PC-9 (cell line): ENCODE results near the gene DENND2A.

Experiments used
- EZH2 ChIP-seq: fragments of 200-600 bp; sonication (generic); IDR thresholded peaks from 2 replicates; pipeline ENCODE4 v1.8.0; 2017; ENCODE audit warnings: antibody characterized with exemption, low read depth
- TF ChIP-seq, protein P1 (sequence below): fragments of 200-600 bp; sonication (generic); conservative IDR thresholded peaks from 2 replicates; pipeline ENCODE4 v1.6.1; 2017; ENCODE audit warnings: mixed run types, antibody characterized with exemption, mild to moderate bottlenecking, moderate library complexity

DNA sequence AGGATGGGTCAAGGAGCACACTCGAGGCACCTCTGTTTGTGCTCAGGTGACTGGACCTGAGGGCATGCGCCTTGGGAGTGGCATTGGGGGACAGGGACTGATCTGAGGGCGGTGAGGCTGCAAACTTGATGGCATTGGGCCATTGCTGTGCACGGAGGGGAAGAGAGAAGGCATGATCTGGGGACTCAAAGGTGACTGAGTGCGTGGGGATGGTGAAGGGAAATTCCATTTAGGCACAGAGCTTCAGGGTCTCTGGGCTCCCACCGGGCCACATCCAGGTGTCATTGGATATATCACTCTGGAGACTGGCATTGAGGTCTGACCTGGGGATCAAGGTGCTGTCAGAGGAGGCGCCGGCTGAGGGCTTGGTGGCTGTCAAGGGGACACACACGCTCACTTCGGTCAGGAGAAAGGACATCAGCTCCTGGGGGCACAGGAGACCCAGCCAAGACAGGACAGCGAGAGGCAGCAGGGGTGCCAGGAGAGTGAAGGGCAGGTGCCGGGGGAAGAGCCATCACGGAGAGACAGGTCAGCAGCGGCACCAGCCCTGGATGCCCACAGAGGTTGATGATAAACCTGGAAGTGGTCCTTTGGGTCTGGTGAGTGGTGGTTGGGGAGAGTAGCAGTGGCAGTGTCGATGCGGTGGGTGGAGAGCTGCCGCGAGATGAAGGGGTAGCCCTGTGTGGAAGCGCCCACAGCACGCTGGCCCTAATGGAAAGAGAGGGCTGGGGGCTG lies 37.6 kb upstream of the DENND2A start:
- TF ChIP-seq, protein P1, sequence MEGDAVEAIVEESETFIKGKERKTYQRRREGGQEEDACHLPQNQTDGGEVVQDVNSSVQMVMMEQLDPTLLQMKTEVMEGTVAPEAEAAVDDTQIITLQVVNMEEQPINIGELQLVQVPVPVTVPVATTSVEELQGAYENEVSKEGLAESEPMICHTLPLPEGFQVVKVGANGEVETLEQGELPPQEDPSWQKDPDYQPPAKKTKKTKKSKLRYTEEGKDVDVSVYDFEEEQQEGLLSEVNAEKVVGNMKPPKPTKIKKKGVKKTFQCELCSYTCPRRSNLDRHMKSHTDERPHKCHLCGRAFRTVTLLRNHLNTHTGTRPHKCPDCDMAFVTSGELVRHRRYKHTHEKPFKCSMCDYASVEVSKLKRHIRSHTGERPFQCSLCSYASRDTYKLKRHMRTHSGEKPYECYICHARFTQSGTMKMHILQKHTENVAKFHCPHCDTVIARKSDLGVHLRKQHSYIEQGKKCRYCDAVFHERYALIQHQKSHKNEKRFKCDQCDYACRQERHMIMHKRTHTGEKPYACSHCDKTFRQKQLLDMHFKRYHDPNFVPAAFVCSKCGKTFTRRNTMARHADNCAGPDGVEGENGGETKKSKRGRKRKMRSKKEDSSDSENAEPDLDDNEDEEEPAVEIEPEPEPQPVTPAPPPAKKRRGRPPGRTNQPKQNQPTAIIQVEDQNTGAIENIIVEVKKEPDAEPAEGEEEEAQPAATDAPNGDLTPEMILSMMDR = no peak
- TF ChIP-seq EZH2 = no peak
